Tibial artery (tissue), 4 donors: ENCODE measurements around the gene STXBP5L.

Experiments
- DNase-seq, 2 donors: peaks; one replicate each; pipeline ENCODE4 v3.0.0-alpha.2; 2019
- H3K27ac ChIP-seq, 2 donors: fragments of 200-600 bp; sonication (generic) in 1 of 2; 1 replicate in 1 of 2; 2 replicates in 1 of 2; pipeline ENCODE4 v1.5.1; 2018 to 2019; ENCODE audit warnings: mild to moderate bottlenecking in 1 of 2
- H3K27me3 ChIP-seq, 2 donors: fragments of 200-600 bp; sonication (generic) in 1 of 2; one replicate each; pipeline versions ENCODE4 v1.5.1 to v1.6.0; 2016 to 2019
- H3K36me3 ChIP-seq, 3 donors: fragments of 200-600 bp; sonication (generic) in 2 of 3; one replicate each; pipeline ENCODE4 v1.5.1; 2016 to 2019; ENCODE audit warnings: mild to moderate bottlenecking in 2 of 3
- H3K4me1 ChIP-seq, 4 donors: fragments of 200-600 bp; sonication (generic) in 2 of 4; 1 replicate in 3 of 4; 2 replicates in 1 of 4; pipeline ENCODE4 v1.5.1; 2016 to 2019
- H3K4me3 ChIP-seq, 2 donors: fragments of 200-600 bp; sonication (generic) in 1 of 2; 1 replicate in 1 of 2; 2 replicates in 1 of 2; pipeline ENCODE4 v1.5.1; 2018 to 2019; ENCODE audit warnings: mild to moderate bottlenecking in 2 of 2
- H3K9me3 ChIP-seq, 3 donors: fragments of 200-600 bp; sonication (generic) in 1 of 3; one replicate each; pipeline ENCODE4 v1.5.1; 2016 to 2019
- intact Hi-C: fragments of 100-400 bp; cut with DNase I; formaldehyde crosslinking; loops from one replicate; pipeline ENCODE4 v1.15.0; 2023; ENCODE audit warnings: low total_unique reads
- TF ChIP-seq, protein P1 (sequence below), 2 experiments: fragments of 200-600 bp in 1 of 2; fragments of 450-650 bp in 1 of 2; IDR thresholded peaks; one replicate each; pipeline ENCODE4 v1.5.1; 2017 to 2019; ENCODE audit warnings: antibody characterized with exemption in 2 of 2, mild to moderate bottlenecking in 1 of 2, moderate library complexity in 1 of 2

STXBP5L gene

DNA sequence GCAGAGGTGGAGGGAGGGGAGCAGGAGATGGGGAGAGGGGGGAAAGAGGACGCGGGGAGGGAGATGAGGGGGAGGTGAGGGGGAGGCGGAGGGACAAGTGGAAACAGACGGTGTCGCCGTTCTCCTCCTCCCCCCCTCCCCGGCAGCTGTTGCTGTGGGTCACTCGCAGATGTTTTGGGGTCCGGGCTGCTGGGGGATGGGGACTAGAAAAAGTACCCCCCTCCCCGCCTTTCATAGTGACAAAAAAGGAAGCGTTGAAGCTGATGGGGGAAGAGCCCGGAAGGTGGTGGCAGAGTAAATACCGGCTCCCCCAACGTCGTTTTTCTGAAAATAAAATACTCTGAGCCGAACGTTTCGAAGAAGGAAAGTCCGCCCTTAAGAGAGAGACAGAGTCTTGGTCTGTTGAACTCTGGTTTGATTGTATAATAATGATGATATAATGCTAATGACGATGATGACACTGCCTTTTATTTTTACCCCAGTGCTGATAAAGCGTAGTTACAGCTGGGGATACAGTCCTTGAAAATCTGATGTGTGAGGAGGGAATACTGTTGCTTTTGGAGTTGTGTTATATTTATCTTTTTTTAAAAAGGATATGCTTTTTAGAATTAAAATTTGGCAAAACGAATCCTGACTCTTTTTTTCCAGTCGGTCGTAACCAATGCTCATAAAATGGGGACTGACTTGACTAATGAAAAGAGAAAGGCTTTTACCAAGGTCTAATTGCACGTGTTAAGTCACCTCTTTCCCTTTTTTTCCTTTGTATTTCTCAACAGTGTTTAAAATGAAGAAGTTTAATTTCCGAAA, 993 bp downstream of the STXBP5L start:
- Histone ChIP-seq H3K4me3 (peak overlapping the region; percentile 32 to 51), H3K9me3 (no peaks in the 10 kb centered on the region), H3K4me1 (peaks cover 0 to 20% (median 16%) of the 10 kb centered on the region in 4 donors), H3K27me3 (peaks cover 0 to 27% of the 10 kb centered on the region in 2 donors), H3K36me3 (no peaks in the 10 kb centered on the region), H3K27ac (no peak overlapping the region)
- DNase-seq = no peak
- intact Hi-C loops = no loop called here
- TF ChIP-seq, protein P1, sequence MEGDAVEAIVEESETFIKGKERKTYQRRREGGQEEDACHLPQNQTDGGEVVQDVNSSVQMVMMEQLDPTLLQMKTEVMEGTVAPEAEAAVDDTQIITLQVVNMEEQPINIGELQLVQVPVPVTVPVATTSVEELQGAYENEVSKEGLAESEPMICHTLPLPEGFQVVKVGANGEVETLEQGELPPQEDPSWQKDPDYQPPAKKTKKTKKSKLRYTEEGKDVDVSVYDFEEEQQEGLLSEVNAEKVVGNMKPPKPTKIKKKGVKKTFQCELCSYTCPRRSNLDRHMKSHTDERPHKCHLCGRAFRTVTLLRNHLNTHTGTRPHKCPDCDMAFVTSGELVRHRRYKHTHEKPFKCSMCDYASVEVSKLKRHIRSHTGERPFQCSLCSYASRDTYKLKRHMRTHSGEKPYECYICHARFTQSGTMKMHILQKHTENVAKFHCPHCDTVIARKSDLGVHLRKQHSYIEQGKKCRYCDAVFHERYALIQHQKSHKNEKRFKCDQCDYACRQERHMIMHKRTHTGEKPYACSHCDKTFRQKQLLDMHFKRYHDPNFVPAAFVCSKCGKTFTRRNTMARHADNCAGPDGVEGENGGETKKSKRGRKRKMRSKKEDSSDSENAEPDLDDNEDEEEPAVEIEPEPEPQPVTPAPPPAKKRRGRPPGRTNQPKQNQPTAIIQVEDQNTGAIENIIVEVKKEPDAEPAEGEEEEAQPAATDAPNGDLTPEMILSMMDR (IDR thresholded peaks at IDR 0.05) = no peak

DNA sequence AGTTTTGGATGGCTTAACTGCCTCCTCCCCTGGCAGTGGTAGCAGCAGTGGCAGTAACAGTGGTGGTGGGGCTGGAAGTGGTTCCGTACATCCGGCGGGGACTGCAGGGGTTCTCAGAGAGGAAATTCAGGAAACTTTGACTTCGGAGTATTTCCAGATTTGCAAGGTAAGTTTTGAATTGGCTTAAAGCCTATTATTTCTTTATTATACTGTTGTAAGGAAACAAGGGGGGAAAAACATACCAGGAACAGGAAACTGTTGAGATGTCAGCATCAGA, 1.5 kb downstream of the STXBP5L start:
- H3K27ac ChIP-seq = no peak overlapping the region
- H3K4me1 ChIP-seq = peaks cover 0 to 20% (median 16%) of the 10 kb centered on the region in 4 donors
- no peaks in the 10 kb centered on the region for H3K36me3 ChIP-seq
- intact Hi-C loops = no loop called here
- no peaks in the 10 kb centered on the region for H3K9me3 ChIP-seq
- DNase-seq = no peak
- TF ChIP-seq, protein P1 (IDR thresholded peaks at IDR 0.05) = no peak
- H3K27me3 ChIP-seq = peaks cover 0 to 27% of the 10 kb centered on the region in 2 donors
- H3K4me3 ChIP-seq = peak overlapping the region in 1 of 2 donors; percentile 51

DNA sequence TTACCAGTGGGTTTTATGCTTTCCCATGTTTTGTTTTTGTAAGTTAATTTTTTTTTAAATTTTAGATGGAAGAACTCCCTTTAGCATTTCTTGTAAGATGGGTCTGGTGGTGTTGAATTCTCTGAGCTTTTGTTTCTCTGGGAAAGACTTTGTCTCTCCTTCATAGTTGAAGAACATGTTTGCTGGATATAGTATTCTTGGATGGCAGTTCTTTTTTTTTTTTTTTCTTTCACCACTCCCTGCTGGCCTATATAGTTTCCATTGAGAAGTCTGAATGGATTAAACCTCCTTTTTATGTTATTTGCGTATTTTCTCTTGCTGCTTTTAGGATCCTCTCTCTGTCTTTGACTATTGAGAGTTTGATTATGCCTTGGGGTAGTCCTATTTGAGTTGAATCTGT, 18.1 kb downstream of the STXBP5L start:
- TF ChIP-seq, protein P1 (IDR thresholded peaks at IDR 0.05) = no peak
- H3K36me3 ChIP-seq = no peaks in the 10 kb centered on the region
- no peak overlapping the region for H3K4me3 ChIP-seq
- no peaks in the 10 kb centered on the region for H3K4me1 ChIP-seq
- no peak for DNase-seq
- no peaks in the 10 kb centered on the region for H3K27me3 ChIP-seq
- no peak overlapping the region for H3K27ac ChIP-seq
- H3K9me3 ChIP-seq = peaks cover 3 to 17% (median 4%) of the 10 kb centered on the region in 3 donors
- intact Hi-C loops = no loop called here

DNA sequence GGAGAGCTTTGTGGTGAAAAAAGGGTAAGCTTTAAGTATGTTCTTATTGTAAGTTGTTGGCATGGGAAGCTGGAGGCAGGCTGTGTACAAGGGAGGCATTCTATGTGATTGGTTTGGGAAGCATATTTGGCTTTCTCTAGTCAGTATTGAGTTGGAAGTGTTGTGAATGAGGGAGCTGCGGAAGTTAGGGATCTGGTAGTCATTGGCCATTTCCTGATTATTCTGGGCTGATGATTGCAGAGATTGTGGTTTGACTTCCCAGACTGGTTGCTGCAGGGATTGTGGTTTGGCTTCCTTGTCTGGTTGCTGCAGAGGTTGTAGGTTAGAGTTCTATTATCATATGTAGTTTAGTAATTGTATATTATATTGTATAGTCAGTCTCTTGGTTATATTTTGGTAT, 21.0 kb downstream of the STXBP5L start:
- H3K27ac ChIP-seq = no peak overlapping the region
- H3K9me3 ChIP-seq = peaks cover 3 to 17% (median 4%) of the 10 kb centered on the region in 3 donors
- intact Hi-C loops = no loop called here
- no peak overlapping the region for H3K4me3 ChIP-seq
- TF ChIP-seq, protein P1 (IDR thresholded peaks at IDR 0.05) = no peak
- no peaks in the 10 kb centered on the region for H3K4me1 ChIP-seq
- H3K27me3 ChIP-seq = no peaks in the 10 kb centered on the region
- no peak for DNase-seq
- no peaks in the 10 kb centered on the region for H3K36me3 ChIP-seq

DNA sequence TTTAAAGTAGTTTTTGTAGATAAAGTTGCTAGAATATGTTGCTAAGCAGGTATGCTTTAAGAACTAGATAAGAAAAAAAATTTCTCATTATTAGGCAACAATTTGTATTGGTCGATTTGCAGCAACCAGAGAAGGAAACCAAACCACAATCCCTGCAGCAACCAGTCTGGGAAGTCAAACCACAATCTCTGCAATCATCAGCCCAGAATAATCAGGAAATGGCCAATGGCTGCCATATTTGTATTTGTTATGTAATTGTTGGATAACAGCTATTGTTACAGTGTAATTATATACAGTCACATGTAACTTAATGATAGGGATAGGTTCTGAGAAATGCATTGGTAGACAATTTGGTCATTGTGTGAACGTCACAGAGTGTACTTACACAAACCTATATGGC, 23.6 kb downstream of the STXBP5L start:
- TF ChIP-seq, protein P1 (IDR thresholded peaks at IDR 0.05) = no peak

More for the DNA sequence above, 23.6 kb downstream of the STXBP5L start:
- no peaks in the 10 kb centered on the region for H3K36me3 ChIP-seq
- H3K9me3 ChIP-seq = peaks cover 0 to 9% (median 2%) of the 10 kb centered on the region in 3 donors
- H3K4me1 ChIP-seq = no peaks in the 10 kb centered on the region
- H3K4me3 ChIP-seq = no peak overlapping the region
- H3K27ac ChIP-seq = no peak overlapping the region
- no peak for DNase-seq
- intact Hi-C loops = no loop called here
- no peaks in the 10 kb centered on the region for H3K27me3 ChIP-seq
